Thymus (tissue), 11 donors: ENCODE results near the gene DOK4. TPM values are rescaled to one million over a fixed set of nuclear protein-coding genes. Genes with fewer than 3 reads are reported as not detected.

Source experiments
- DNase-seq, 9 donors: peaks; one replicate each; pipeline ENCODE4 v3.0.0-alpha.2; 2013; ENCODE audit warnings: low spot score in 9 of 9, low read depth in 6 of 9, missing footprints in 1 of 9
- H3K27ac ChIP-seq, 2 donors: one replicate each; pipeline ENCODE4 v1.5.1; 2013; ENCODE audit warnings: control low read depth in 1 of 2, low read depth in 1 of 2, low read length in 1 of 2, mild to moderate bottlenecking in 1 of 2, moderate library complexity in 1 of 2
- H3K27me3 ChIP-seq, 2 donors: one replicate each; pipeline ENCODE4 v1.5.1; 2013; ENCODE audit warnings: low read length in 1 of 2; ENCODE audit not compliant: control insufficient read depth in 2 of 2, insufficient read depth in 1 of 2
- H3K36me3 ChIP-seq, 2 donors: one replicate each; pipeline ENCODE4 v1.5.1; 2013; ENCODE audit warnings: low read length in 1 of 2, mild to moderate bottlenecking in 1 of 2, moderate library complexity in 1 of 2; ENCODE audit not compliant: control insufficient read depth in 2 of 2, insufficient read depth in 2 of 2
- H3K4me1 ChIP-seq, 2 donors: one replicate each; pipeline ENCODE4 v1.5.1; 2013; ENCODE audit warnings: low read length in 2 of 2; ENCODE audit not compliant: control insufficient read depth in 2 of 2, insufficient read depth in 2 of 2
- H3K4me3 ChIP-seq, 2 donors: one replicate each; pipeline ENCODE4 v1.5.1; 2013; ENCODE audit warnings: low read length in 2 of 2, control low read depth in 1 of 2, mild to moderate bottlenecking in 1 of 2
- H3K9me3 ChIP-seq, 2 donors: one replicate each; pipeline ENCODE4 v1.5.1; 2013; ENCODE audit warnings: low read length in 1 of 2, mild to moderate bottlenecking in 1 of 2; ENCODE audit not compliant: control insufficient read depth in 2 of 2, insufficient read depth in 1 of 2
- WGBS: extraction: QIAGEN DNeasy Blood & Tissue Kit; methylation state at CpG from one replicate; pipeline ENCODE4 v1.1.7; 2013; 5-methylcytosine and 5-hydroxymethylcytosine counted together
- polyA plus RNA-seq: library from polyadenylated mRNA; stranded (reverse); fragments of 200-250 nt; gene quantifications from one replicate; pipeline ENCODE4 v1.2.3, GENCODE V29; 2013
- total RNA-seq: library from RNA; stranded (reverse); fragments of 120-200 nt; gene quantifications from one replicate; pipeline ENCODE4 v1.2.4, GENCODE V29; 2013
- donor health status: healthy.

Gene DOK4
- total and polyA plus RNA-seq, 2 donors = 4.1 to 11.8 TPM

GRCh38 chr16:57525761-57526160, 39.5 kb upstream of the DOK4 start:
- 97% methylated on average over 18 of the region's 18 CpGs for WGBS
- H3K4me1 ChIP-seq = peaks cover 13 to 29% of the 10 kb centered on the region in 2 donors
- H3K27ac ChIP-seq = no peak overlapping the region
- H3K4me3 ChIP-seq = no peak overlapping the region
- no peaks in the 10 kb centered on the region for H3K9me3 ChIP-seq
- peaks cover 9 to 14% of the 10 kb centered on the region in 2 donors for H3K36me3 ChIP-seq
- DNase-seq = no peak
- H3K27me3 ChIP-seq = no peaks in the 10 kb centered on the region

- WGBS = 96% methylated on average over 8 of the region's 8 CpGs
- Histone ChIP-seq H3K36me3 (peaks cover 9 to 14% of the 10 kb centered on the region in 2 donors), H3K4me1 (peaks cover 0 to 15% of the 10 kb centered on the region in 2 donors), H3K27ac (no peak overlapping the region), H3K27me3 (no peaks in the 10 kb centered on the region), H3K9me3 (no peaks in the 10 kb centered on the region), H3K4me3 (no peak overlapping the region)
- no peak for DNase-seq
These were observed 36.7 kb upstream of the DOK4 start for GRCh38 chr16:57522960-57523359.

GRCh38 chr16:57519796-57520360, 33.6 kb upstream of the DOK4 start:
- H3K27ac ChIP-seq = no peak overlapping the region
- no peaks in the 10 kb centered on the region for H3K9me3 ChIP-seq
- H3K4me3 ChIP-seq = no peak overlapping the region
- peaks cover 12 to 19% of the 10 kb centered on the region in 2 donors for H3K36me3 ChIP-seq
- DNase-seq = peak in 5 of 9 donors; percentile 58 to 88 (median 77)
- H3K27me3 ChIP-seq = no peaks in the 10 kb centered on the region
- peaks cover 0 to 15% of the 10 kb centered on the region in 2 donors for H3K4me1 ChIP-seq
- WGBS = 36% methylated on average over 10 of the region's 10 CpGs

- no peaks in the 10 kb centered on the region for H3K27me3 ChIP-seq
- H3K4me3 ChIP-seq = no peak overlapping the region
- WGBS = 98% methylated on average over 6 of the region's 6 CpGs
- H3K27ac ChIP-seq = no peak overlapping the region
- H3K9me3 ChIP-seq = no peaks in the 10 kb centered on the region
- DNase-seq = no peak
- peaks cover 16 to 20% of the 10 kb centered on the region in 2 donors for H3K36me3 ChIP-seq
- peaks cover 0 to 15% of the 10 kb centered on the region in 2 donors for H3K4me1 ChIP-seq
These were observed 32.6 kb upstream of the DOK4 start for GRCh38 chr16:57518922-57519321.

GRCh38 chr16:57518520-57518919, 32.2 kb upstream of the DOK4 start:
- Histone ChIP-seq H3K27ac (no peak overlapping the region), H3K36me3 (peaks cover 20 to 24% of the 10 kb centered on the region in 2 donors), H3K9me3 (no peaks in the 10 kb centered on the region), H3K4me1 (peaks cover 0 to 15% of the 10 kb centered on the region in 2 donors), H3K4me3 (no peak overlapping the region), H3K27me3 (no peaks in the 10 kb centered on the region)
- DNase-seq = no peak
- 97% methylated on average over 13 of the region's 13 CpGs for WGBS

- Histone ChIP-seq H3K9me3 (no peaks in the 10 kb centered on the region), H3K4me3 (no peak overlapping the region), H3K27me3 (no peaks in the 10 kb centered on the region), H3K4me1 (peaks cover 0 to 8% of the 10 kb centered on the region in 2 donors), H3K27ac (no peak overlapping the region), H3K36me3 (peaks cover 24 to 31% of the 10 kb centered on the region in 2 donors)
- DNase-seq = no peak
- WGBS = 99% methylated on average over 31 of the region's 31 CpGs
These were observed 31.4 kb upstream of the DOK4 start for GRCh38 chr16:57517397-57518367.

- Histone ChIP-seq H3K27me3 (no peaks in the 10 kb centered on the region), H3K36me3 (peaks cover 31 to 33% of the 10 kb centered on the region in 2 donors), H3K4me1 (peaks cover 0 to 2% of the 10 kb centered on the region in 2 donors), H3K9me3 (no peaks in the 10 kb centered on the region), H3K4me3 (no peak overlapping the region), H3K27ac (no peak overlapping the region)
- DNase-seq = no peak
- 96% methylated on average over 3 of the region's 3 CpGs for WGBS
These were observed 30.5 kb upstream of the DOK4 start for GRCh38 chr16:57516773-57517172.

- peaks cover 0 to 2% of the 10 kb centered on the region in 2 donors for H3K4me1 ChIP-seq
- no peak overlapping the region for H3K4me3 ChIP-seq
- H3K36me3 ChIP-seq = peaks cover 31 to 33% of the 10 kb centered on the region in 2 donors
- no peak overlapping the region for H3K27ac ChIP-seq
- H3K27me3 ChIP-seq = no peaks in the 10 kb centered on the region
- no peak for DNase-seq
- 93% methylated on average over 10 of the region's 10 CpGs for WGBS
- no peaks in the 10 kb centered on the region for H3K9me3 ChIP-seq
These were observed 30.0 kb upstream of the DOK4 start for GRCh38 chr16:57516176-57516725.
